ENCODE measurements around the gene ZMIZ1.

The ZMIZ1 gene

GRCh38 chr10:79171504-79171903, 102.7 kb downstream of the ZMIZ1 start:
- no peak overlapping the region for H3K27ac ChIP-seq
- TF ChIP-seq, protein P1, sequence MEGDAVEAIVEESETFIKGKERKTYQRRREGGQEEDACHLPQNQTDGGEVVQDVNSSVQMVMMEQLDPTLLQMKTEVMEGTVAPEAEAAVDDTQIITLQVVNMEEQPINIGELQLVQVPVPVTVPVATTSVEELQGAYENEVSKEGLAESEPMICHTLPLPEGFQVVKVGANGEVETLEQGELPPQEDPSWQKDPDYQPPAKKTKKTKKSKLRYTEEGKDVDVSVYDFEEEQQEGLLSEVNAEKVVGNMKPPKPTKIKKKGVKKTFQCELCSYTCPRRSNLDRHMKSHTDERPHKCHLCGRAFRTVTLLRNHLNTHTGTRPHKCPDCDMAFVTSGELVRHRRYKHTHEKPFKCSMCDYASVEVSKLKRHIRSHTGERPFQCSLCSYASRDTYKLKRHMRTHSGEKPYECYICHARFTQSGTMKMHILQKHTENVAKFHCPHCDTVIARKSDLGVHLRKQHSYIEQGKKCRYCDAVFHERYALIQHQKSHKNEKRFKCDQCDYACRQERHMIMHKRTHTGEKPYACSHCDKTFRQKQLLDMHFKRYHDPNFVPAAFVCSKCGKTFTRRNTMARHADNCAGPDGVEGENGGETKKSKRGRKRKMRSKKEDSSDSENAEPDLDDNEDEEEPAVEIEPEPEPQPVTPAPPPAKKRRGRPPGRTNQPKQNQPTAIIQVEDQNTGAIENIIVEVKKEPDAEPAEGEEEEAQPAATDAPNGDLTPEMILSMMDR (conservative IDR thresholded peaks at IDR 0.05) = no peak
- no peak for TF ChIP-seq ZFX (IDR thresholded peaks at IDR 0.05)

DNA sequence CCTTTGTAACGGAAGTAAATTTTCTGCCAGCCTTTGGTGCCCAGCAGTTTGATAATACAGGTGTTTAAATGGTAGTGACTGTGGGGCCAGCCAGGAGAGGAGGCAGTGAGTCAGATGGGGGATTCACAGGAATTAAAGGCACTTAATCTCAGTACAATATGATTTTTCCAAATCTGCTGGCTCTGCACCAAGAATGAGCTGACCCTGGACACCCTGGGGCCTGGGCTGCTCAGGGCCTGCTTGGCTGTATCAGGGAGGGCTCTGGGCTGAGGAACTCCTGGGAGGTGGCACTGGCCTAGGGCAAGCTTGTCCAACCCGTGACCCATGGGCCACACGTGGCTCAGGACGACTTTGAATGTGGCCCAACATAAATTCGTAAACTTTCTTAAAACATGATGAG, 104.1 kb downstream of the ZMIZ1 start:
- TF ChIP-seq, protein P1 (conservative IDR thresholded peaks at IDR 0.05) = no peak
- no peak for TF ChIP-seq ZFX (IDR thresholded peaks at IDR 0.05)
- H3K27ac ChIP-seq = no peak overlapping the region

- H3K27ac ChIP-seq = no peak overlapping the region
- no peak for TF ChIP-seq ZFX (IDR thresholded peaks at IDR 0.05)
- TF ChIP-seq, protein P1 (conservative IDR thresholded peaks at IDR 0.05) = no peak
Observed at GRCh38 chr10:79173582-79174262, 105.0 kb downstream of the ZMIZ1 start.

DNA sequence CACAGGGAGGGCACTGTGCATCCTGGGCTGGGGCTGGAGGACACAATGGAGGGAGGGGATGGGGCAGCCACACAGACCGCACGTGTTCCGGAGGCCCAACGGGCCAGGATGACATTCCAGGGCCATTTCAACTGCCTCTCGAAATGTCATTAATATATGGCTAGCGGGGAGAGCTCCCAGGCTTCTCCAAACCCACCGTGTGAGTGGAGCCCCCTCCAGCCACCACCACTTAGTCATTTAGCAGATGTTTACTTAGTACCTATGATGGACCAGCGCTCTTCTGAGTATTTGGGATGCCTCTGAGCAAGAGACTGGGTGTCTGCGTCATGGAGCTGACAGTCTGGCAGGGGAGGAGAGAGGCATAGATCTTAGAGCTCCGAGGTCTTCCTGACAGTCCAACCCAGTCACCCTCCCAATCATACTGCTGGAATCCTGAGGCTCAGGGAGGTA, 107.3 kb downstream of the ZMIZ1 start:
- TF ChIP-seq, protein P1 (conservative IDR thresholded peaks at IDR 0.05) = no peak
- no peak for TF ChIP-seq ZFX (IDR thresholded peaks at IDR 0.05)
- no peak overlapping the region for H3K27ac ChIP-seq

- TF ChIP-seq, protein P1 (conservative IDR thresholded peaks at IDR 0.05) = no peak
- TF ChIP-seq ZFX (IDR thresholded peaks at IDR 0.05) = no peak
- no peak overlapping the region for H3K27ac ChIP-seq
Observed at GRCh38 chr10:79176949-79177602, 108.3 kb downstream of the ZMIZ1 start.

DNA sequence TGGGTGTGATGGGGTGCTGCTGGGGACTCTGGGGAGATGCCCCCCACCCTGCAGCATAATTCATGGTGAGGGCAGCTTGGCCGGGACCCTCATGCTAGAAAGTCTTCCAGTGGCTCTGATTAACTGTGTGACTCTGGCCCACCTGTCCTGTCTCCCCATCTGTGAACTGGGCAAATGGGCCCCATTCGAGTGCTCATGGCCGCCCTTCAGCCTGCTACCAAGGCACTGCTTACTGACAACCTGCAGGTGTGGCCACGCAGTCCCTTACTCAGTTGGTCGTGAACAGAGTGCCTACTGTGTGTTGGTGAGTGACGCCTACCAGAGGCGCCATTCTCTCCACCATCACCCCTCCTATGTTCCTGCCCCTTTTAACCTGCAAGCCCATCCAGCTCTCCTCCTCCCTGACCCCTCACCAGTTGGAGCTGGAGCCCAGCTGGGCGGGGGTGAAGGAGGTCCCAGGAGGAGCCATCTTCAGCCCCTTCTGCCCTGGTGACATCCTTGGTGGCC, 109.4 kb downstream of the ZMIZ1 start:
- TF ChIP-seq, protein P1 (conservative IDR thresholded peaks at IDR 0.05) = no peak
- no peak for TF ChIP-seq ZFX (IDR thresholded peaks at IDR 0.05)
- H3K27ac ChIP-seq = no peak overlapping the region

DNA sequence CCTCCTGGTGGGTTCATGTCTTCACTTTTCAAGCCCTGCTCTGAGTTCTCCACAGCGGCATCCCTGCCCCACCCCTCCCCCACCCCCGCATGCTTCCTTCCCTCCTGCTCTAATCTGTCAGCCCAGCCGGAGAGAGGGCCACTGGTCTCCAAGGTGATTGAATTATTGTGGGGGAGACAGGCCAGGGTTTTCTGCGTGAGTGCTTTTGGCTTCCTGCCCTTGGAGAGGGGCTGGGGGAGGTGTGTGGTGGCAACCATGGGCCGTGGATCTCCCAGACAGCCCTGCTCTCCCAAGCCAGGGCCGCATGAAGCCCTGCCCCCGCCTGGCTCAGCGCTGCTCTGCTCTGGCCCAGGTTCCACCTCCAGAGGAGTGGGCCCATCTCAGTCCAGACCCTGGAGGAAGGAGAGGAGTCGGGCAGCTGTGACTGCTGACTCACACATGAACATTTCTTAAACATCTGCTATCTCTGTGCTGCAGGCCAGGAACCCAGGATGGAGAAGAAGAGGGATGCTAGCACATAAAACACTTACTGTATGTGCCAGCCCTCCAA, 109.9 kb downstream of the ZMIZ1 start:
- H3K27ac ChIP-seq = no peak overlapping the region
- TF ChIP-seq, protein P1 (conservative IDR thresholded peaks at IDR 0.05) = no peak
- TF ChIP-seq ZFX (IDR thresholded peaks at IDR 0.05) = no peak
